Ramos (cell line): ENCODE measurements around the gene PTPRN2.

Experiments used
- in situ Hi-C: fragments of 300-500 bp; cut with MboI; formaldehyde crosslinking; loops from one replicate; pipeline ENCODE4 v1.14.3; 2022; ENCODE audit warnings: low sequenced_read_pairs; ENCODE audit not compliant: unreplicated experiment

PTPRN2 gene

DNA sequence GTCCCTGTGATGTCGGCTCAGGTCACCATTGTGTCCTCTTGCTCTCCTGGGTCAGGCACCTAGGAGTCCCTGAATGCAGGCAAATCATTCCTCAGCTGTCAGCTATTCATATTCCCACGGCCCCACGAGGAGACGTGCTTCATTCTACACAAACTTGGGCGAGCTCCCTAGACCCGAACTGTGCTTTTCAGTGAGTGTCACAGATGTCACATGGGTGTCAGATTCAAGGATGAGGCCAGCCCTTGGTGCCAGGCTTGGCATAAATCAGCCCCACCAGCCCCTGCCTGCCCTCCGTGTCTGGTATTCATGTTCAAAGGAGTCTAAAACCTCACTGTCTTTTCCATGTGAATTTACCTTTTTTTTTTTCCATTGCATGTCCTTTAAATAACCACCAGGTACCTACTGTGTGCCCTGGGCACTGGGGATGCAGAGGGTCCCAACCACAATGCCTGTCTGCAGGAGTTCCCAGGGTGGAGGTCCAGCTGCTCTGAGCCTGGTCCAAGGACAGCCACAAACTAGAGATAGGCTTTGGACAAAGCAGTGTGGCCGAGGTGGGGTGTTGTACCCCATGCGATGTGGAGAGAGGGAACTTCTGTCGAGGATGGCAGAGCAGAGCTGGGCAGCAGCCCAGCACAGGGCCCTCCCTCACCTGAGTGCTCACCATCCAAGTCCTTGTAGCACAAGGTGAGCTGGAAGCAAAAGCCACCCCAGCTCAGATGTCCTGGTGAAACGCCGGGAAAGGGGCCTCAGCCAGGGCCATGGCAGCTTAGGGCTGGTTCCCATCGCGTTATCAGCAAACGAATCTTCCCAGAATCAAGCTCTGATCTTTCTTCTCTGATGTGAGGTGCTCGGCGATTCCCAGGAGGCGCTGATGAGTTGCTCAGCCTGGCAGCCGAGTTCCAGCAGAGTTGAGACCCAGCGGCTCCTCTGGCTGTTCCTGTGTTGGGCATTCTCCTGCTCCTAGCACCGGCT is 611.9 kb downstream of the PTPRN2 start:
- in situ Hi-C loops: no loop called here

DNA sequence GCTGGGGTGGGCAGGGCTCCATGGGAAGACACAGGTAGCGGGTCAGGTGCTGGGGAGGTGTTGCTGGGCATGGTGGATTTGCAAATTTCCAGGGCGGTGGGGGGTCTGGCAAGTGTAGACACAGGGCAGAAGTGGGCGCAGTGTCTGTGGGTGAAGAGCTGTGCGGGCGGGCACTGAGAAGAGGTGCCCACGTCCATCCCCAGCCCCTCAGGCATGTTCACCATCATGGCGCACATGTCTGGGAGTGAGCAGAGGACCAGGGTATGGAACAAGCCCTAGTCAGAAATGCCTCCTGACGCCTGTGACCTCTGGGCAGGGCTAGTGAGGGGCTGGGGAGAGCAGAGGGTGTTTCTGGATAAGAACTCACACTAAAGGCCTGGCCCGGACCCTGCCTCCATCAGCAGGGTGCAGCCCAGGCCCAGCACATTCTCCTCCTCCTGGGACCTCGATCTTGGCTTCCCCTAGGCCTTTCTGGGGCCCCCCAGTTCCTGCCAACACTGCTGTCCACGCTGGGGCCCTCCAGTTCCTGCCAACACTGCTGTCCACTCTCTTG is 612.9 kb downstream of the PTPRN2 start:
- in situ Hi-C loops: no loop called here

DNA sequence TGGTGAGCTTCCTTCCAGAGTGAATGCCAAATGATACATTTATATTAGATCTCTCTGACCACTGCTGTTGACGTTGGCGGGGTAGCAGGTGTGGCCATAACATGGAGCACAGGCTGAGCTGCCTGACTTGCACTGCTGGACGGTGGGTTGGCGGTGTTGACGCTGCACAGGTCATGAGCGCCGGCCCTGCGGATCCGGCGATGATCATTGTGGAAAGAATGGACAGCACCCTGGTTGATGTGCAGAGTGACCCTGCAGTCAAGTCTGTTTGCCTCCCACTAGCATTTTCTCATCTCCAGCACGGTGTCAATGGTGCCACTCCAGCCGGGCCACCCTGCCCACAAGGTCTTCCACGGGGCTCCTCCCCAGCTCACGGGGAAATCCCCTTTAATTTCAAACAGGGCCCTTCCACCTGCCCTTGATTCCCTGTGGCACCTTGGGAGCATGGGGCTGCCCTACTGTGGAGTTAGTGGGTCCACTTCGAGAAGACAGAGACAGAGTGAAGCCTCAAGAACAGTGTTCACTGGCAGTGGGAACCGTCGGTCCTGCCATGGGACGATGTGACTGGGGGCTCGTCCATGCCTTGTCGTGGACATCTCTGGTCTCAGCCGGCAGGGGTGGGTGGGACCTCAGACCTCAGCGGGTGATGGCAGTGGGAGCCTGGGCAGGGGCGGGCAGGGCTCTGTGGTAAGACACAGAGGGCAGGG is 613.5 kb downstream of the PTPRN2 start:
- in situ Hi-C loops: no loop called here

DNA sequence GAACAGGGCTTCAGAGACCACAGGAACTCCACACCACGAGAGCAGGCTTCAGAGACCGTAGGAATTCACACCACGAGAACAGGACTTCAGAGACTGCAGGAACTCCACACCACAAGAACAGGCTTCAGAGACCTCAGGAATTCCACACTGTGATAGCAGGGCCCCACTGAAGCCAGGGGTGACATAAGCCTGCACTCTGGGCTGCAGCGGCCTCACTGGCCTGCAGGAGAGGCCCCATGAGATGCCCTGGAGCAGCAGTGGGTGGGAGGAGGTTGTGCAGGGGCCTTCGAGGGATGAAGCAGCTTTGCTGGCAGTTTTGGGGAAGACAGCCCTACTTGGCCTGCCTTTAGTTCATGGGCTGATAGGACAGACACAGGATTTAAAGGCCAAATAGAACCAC is 614.7 kb downstream of the PTPRN2 start:
- in situ Hi-C loops: no loop called here

DNA sequence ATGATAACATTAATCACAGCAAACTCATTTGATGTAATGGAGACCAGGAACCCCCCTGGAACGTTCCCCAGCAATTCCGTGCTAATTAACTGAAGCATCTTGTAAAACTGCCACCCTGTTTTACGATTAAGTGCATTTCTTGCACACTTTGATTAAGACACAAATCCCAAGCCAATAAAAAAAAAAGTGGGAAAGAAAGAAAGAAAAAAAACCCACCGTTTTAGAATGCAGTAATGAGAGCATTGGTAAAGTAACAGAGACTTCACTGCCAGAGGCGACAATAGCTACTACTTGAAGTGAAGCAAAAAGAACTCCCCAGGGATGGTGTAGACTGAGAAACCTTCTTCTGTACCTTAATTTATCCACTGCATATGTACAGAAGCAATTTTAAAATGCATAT is 616.1 kb downstream of the PTPRN2 start:
- in situ Hi-C loops: no loop called here

DNA sequence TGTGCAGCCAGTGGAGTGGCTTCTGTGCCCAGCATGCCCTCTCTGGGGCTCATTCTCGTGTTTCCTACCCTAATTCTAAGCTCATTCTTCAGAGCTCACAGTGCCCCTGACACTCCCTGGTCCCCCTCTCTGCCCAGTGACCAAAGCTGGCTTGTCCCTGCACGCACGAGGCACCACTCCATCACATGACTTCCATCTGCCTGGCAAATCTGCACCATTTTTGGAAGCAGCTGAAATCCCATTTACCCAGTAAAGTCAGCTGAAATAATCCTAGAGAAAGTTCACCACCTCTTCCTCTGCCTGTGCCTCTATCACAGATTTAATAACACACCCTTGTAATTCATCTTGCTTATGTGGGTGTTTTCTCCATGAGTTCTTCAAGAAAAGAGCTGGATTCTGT is 616.9 kb downstream of the PTPRN2 start:
- in situ Hi-C loops: no loop called here

DNA sequence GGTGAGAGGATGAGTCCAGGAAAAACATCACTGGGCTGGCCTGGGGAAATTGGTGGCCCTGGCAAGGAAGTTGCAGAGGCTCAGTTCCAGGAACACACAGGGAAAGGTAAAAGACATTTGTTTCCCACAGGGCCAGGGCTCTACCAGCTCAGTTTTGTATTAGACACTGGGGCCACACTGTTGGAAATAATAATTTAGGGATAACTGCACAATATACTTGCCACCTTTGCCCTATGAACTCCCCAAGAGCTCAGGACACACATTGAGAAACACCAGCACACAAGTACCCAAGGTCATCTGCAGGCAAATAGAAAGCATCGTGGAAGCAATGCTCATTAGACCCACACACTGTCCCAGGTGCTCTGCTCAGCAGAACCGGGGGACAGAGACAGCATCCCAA is 617.6 kb downstream of the PTPRN2 start:
- in situ Hi-C loops: no loop called here

DNA sequence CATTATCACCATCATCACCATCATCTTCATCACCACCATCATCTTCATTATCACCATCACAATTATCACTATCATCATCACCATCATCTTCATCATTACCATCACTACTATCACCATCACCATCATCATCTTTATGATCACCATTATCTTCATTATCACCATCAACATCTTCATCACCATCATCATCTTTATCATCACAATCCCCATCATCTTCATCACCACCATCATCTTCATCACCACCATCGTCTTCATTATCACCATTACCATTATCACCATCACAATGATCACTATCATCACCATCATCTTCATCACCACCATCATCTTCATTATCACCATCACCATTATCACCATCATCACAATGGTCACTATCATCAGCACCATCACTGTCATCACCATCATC is 621.1 kb downstream of the PTPRN2 start:
- in situ Hi-C loops: no loop called here

DNA sequence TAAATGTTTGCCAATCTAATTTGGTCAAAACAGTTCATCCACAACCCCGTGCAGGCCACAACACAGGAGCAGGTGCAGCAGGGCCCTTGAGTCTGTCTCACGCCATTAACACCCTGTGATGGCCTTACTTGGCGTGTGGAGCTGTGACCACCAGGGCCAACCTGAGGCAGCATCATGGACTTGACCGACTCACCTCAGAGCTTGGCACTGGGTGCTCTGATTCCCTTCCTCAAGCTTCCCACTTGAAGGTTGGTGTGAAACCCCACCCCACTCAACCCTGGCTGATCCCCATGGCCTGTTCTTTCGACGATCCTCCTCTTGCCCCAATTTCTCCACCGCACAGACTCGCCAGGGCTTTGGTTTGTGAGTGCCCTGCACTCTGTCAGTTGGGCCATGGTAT is 623.1 kb downstream of the PTPRN2 start:
- in situ Hi-C loops: no loop called here

DNA sequence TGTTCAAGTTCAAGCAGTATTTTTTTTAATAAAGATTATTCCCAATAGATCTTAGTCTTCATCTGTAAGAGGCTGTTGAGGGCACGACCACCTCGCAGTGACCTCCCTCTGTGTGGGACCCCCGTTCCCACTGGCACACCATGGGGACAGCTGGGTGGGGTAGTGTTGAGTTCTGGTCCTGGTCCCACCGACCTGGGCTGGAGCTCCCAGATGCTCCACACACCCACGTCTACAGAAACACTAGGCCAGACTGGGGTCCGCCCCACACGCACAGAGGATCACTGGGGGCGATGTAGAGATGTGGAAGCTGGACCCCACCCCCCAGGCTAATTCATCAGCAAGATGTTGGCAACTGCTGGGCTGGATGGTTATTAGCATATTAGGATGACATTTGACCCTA is 623.6 kb downstream of the PTPRN2 start:
- in situ Hi-C loops: no loop called here

DNA sequence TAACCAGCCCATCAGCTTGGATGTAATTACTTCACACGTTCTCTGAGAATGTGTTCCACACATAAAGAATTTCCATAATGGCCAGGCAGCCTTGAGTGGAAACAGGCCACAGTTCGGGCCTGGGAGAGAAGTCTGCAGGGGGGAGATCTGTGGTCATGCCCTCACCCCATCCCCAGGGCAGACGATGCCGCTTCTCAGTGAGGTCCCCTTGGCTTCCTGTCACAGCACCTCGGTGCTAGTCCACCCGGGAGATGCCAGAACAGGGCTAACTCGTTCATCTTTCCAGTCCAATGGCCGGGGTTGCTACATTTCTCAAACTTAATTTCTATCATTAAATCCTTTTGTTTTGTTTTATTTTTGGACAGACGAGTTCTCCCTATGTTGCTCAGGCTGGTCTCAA is 624.1 kb downstream of the PTPRN2 start:
- in situ Hi-C loops: no loop called here

DNA sequence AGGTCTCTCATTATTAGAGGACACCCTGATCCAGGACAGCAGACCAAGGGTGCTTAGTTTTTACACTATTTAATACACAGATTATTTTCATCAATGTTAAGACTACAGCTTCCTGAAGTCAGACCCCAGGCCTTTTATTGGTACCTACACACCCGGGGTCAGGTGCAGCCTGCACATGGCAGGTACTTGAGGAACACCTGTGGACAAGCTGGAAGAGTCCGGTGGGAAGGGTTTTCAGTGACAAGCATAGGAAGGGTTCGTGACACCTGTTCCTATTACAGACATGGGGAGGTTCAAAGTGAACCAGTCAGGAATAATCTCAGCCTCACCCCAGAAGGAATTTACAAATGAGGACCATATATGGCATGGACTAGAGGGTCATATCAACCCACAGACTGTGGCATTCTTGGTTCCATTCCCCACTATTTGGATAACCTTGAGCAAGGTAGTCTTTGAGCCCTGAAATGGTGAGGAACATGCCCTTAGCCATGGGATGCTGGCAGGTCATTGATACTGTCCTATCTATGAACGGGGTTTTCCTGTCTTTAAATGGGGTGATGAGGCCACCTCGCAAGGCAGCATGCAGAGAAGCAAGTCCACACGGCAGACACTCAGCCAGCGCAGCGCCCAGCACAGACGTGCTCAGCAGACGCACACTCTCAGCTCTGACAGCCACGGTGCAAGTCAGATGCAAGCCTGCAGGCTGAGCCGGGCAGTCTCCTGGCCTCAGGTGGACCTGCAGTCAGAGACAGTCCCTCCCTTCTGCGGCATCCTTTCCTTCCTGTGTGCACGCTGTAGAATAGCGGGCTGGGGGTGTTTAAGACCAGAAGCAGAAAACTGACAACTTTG is 624.9 kb downstream of the PTPRN2 start:
- in situ Hi-C loops: no loop called here

DNA sequence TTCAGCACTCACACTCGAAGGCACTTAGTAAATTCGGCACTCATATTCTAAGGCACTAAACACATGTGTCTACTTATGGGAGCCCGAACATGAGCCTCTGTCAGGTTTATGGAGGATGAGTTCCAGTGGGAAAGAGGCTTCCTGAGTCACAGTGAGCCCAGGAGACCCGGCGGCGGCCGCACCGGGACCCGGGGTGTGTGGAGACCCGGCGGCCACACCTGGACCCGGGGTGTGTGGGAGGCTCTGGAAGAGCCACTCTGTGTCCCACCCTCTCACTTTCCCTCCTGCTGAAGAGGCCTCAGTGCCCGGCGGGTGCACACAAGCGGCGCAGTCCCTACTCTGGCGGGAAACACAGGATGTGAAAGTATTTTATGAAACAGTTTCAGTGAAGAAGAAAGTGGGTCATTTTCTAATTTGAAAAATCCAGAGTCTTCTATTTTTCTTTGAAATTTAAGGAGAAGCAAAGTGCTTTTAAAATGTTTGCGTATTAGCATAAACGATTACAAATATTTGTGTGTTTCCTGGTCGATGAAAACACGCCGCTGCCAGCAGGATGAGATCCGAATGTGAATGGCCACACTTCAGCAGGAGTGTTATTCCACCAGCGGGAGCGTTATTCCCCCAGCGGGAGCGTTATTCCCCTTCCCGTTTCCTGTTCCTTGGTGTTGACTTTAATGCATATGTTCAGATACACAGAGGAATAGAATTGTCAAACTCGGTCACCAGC is 625.7 kb downstream of the PTPRN2 start:
- in situ Hi-C loops: no loop called here

DNA sequence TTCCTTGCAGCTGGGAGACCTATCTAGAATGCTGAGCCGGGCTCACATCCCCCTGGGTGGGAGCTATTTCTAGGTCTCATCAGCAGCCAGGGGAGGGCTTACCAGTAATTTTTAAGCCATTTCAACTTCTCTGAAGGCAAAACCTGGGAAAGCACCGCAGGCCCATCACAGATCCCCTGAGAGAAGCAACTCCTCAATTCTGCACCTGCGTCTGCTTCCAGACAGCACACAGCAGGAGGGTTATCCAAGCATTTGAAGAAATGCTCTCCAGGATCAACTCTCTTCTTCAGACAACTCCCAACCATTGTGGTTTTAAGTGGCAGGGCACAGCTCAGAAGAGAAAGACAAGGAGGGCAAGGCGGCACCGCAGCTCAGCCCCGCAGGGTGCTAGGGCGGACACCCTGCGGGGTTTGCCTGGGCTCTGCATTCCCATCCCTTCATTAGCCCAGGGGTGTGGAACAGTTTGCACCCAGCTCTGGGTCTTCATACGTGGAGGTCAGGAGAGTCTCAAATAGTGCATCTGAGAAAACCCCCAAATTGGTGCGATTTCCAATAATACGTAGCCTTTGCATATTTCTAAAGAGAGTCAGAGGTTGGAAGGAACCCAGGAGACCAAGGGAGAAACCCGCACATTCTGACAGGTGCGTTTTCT is 632.1 kb downstream of the PTPRN2 start:
- in situ Hi-C loops: no loop called here

DNA sequence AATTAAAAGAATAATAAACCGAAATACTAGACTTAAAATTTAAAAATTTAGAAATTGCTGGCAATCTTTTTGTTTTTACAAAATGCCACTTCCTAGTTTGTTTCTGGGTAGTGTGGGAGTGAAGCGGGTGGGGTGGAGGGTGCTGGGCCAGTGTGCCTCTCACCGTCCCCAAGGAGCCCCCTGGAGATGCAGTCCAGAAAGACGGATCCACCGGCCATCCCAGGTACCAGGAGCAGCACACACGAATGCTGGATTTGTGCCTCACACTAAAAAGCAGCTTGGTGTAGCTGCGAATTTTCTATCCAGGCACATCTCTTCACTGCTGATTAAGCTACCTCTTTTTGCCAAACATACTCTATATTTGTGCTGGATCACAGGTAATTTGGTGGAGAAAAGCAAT is 632.7 kb downstream of the PTPRN2 start:
- in situ Hi-C loops: no loop called here

DNA sequence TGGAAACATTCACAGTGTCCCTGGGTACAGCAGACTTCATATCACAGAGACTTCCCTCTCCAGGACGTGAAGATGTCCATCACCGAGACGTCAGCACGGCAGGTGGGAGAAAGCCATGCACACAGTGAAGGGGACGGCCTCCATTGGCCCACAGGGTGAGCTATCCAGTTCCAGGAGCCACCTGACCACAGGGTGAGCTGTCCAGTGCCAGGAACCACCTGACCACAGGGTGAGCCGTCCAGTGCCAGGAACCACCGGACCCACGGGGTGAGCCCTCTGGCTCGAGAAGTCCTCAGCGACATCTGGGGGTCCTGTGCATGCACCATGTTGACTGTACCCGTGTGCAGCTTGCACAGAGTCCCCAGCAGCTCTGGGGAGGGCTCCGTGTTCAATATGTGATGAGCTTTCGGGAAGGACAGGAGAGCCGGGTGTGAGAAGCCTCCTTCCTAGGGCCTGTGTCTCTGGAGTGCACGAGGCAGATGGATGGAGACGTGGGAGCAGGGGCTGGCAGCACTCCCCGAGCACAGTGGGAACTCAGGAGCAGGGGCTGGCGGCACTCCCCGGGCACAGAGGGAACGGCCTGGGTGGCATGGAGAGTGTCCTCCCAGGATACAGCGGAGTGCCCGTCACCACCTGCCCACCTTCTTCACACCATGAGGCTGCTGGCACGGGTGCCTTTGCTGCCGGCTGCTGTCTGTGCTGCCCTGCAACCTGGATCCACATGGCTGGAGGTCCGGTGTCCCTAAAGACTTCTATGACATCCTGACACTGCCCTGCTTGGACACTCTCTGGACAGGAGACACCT is 634.6 kb downstream of the PTPRN2 start:
- in situ Hi-C loops: no loop called here

DNA sequence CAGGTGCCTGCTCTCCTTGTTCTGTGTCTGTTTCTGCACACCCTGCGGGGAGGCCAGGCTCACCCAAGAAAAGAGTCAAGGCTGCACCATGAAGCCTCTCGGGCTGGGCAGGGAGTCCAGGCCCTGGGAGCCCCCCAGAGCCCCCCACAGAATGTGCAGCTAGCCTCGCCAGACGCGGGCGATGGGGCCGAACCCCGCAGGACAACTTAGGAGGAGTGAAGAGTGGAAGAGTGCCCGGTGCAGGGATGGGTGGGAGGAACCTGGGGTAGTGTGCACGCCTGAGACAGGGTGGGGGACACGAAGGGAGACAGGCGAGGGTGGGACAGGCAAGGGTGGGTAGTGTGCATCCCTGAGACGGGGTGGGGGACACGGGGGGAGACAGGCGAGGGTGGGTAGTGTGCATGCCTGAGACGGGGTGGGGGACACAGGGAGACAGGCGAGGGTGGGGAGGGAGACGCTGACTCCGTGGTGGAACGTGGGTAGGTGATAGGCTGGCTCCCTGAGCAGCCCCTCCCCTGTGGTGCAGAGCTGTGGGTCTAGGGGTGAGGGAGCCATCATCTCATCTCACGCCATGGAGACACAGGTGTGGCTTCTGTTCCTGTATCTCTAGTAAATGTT is 635.5 kb downstream of the PTPRN2 start:
- in situ Hi-C loops: no loop called here
